GM21515 (cell line): ENCODE measurements around the gene COMMD4.
"Not testable (repeated sequence)": the region's sequence is repeated elsewhere in the genome, so short reads cannot be mapped to it uniquely, and the experiment has no call there.

ENCODE experiments used
- ATAC-seq: cut with Tn5 transposase; IDR thresholded peaks from one replicate; pipeline ENCODE4 v1.9.1; 2021; ENCODE audit not compliant: unreplicated experiment

COMMD4 gene

DNA sequence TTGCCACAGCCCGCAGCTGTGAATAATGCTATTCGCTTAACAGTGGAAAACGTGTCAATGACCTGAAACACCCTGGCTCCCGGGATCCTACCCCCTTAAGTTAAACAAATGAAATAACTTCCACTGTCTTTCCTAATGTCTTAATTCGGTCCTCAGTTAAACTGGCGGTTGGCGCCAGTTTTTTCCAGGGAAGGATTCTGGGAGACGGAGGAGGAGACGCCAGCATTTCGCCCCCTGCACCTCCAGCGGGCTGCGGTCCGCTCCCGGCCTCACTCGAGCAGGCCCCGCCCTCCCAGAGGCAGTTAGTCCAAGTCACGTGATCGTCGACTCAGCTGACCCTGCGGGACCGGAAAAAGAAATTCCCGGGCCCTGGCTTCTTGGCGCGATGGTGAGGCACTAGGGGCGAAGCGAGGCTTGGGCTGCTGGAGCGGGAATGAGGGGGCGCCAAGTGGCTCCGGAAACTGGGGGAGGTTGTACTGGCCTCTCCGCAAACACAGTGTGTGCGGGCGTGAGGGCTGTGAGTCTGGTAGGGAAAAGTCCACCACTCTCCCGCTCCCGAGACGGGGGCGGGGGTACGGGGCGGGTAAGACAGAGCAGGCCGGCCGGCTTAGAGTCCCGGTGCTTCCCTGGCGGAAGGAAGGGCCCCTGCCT lies at the start of gene COMMD4:
Gene COMMD4, plus strand, starts transcription at position 359 of the 651 bp plus-strand sequence. Its CDS starts 27 bp downstream, at position 386.
- ATAC-seq: peak; percentile 70

DNA sequence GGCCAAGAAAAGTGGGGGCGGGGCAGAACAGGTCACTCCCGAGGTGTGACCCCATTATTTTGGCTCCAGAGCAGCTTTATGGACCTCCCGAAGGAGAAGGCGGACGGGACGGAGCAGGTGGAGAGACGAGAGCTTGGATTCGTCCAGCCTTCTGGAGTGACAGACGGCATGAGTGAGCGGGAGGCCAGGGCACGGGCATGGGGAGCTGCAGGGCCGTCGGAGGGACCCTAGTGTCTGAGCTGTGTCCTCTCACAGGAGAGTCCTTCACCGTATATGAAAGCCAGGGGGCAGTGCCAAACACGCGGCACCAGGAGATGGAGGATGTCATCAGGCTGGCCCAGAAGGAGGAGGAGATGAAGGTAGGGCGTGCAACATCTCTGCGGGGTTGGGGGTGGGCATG lies 42.2 kb upstream of the COMMD4 start:
- not testable (repeated sequence) for ATAC-seq

DNA sequence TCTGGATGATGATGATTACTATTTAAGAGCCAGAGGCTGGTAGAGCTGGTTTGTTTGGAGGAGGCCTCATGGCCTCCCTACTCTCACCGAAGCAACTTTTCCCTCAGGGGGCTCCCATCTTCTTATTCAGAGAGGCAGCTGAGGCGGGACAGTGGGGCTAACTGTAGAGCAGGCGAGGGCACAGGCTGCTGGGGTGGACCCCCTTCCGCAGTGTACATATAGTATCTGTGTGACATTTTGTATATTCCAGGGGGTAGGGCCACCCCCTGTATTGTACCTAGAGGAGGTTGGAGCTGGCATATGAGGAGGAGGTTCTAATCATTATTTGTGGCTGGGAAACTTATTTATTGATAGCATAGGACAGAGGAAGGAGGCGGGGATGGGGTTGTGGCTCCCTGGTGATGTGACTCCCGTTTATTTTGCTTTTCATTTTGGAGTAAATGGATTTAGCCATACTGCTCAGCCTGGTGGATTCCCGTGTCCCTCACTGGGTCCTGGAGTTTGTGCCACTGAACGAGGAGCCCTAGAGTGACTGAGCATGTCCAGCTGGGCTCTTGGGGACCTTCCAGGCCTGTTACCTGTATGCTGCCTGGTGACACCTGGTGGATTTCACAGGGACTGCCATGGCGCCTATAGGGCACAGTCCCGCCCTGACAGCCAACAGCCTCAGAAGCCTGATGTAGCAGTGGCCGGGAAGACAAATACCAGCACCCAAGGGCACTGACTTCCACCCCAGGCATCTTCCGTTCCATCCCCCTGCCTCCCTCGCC lies 37.1 kb upstream of the COMMD4 start:
- not testable (repeated sequence) for ATAC-seq

DNA sequence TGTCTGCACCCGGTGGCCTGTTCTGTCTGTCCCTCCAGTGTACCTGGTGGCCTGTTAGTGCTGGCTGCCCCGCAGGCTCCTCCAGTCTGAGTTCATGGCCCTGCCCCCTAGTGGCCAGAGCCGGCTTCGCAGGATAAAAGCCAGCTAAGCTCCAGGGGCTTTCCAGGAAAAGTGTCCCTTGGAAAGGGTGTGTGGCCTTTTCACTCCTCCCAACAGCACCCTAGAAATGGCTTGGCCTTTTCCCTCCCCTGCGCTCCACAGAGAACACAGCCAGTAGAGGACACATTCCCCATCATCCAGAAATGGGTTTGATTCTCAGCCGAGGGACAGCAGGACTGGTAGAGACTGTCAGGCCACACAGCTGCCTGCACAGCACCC lies 36.6 kb upstream of the COMMD4 start:
- not testable (repeated sequence) for ATAC-seq

DNA sequence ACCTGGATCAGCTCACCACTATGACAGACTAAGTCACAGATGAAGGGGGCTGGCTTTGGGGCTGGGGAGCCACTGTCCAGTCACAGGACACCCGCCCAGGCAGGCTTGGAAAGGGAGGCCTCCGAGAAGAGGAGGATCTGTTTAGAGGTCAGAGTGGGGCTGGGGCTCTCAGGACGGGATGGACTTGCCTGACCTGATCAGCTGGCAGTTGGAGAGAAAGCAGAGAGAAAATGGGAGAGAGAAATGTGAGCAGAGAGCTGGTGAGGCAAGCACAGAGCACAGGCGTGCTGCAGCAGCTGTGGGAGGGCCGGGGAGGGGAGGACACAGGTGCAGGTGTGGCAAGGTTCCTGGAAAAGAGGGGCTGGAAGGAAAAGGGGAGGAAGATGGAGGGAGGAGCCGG lies 35.8 kb upstream of the COMMD4 start:
- ATAC-seq: not testable (repeated sequence)

DNA sequence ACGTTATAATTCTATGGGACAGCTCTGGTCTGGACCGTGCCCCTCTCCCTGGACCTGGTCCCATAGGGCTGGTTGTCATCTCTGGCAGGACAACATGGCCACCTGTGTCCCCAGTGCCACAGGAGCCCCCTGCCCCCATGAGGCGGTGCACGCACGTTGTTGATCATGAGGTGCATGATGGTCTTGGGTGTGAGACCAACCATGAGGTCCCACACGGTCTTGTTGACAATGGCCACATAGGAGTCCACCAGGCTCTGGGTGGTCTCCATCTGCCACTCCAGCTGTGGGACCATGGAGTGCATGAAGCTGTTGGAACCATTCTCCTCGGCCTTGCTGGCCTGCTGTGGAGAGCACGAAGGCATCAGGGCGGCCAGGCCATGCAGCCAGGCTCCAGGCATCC lies 33.5 kb upstream of the COMMD4 start:
- no peak for ATAC-seq

DNA sequence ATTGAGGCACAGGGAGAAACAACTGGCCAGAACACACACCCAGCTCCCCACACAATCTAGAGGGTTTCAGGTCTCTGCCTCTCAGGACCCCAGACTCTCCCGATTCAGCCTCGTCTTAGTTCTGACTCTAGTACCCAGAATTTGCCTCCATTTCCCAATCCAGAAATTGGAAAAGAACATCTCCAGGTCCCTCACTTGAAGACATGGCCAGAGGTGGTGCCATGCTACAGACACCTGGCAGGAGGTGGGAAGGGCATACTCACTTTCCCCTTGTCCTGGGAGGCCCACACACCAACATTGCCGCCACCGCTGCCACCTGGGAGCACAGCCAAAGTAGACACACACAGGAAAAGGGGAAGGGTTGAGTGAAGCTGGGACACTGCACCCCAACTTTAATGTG lies 33.1 kb upstream of the COMMD4 start:
- ATAC-seq: not testable (repeated sequence)

DNA sequence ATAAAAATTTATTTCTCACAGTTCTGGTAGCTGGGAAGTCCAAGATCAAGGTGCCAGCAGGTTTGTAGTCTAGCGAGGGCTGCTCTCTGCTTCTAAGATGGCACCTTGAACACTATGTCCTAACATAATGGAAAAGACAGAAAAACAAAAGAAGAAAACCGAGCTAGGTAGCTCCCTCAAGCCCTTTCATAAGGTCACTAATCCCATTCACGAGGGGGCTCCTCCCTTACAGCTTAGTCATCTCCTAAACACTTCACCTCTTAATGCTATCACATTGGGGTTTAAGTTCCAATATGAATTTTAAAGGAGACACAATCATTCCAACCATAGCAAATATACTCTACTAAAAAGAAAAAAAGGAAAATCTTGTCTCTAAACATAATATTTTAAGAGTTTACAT lies 29.7 kb upstream of the COMMD4 start:
- no peak for ATAC-seq

DNA sequence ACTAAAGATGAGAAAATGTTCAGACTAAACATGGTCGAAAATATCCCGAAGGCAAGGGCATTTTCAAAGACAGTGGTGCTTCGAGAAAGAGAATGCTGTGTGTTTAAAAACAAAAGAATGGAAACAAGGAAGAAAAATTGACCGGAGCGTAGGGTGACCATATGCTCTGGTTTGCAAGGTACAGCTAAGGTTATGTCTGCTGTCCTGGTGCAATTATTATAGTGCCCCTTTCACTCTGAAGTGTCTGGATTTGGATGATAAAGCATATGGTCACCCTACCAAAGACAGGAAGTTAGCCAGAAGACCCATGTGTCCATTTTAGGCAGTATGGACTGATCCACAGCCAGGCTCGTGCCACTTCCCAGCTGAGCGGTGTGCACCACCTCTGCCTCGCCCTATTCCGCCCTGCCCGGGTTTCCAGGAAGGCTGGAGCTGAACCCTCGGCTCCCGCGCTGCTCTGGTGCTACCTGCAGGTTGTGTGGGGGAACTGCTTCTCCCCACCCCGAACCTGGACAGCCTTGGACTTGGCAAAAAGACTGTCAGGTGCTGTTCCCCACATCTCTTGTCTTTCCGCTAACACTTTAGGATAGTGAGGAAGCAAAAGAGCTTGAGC lies 28.0 kb upstream of the COMMD4 start:
- no peak for ATAC-seq

DNA sequence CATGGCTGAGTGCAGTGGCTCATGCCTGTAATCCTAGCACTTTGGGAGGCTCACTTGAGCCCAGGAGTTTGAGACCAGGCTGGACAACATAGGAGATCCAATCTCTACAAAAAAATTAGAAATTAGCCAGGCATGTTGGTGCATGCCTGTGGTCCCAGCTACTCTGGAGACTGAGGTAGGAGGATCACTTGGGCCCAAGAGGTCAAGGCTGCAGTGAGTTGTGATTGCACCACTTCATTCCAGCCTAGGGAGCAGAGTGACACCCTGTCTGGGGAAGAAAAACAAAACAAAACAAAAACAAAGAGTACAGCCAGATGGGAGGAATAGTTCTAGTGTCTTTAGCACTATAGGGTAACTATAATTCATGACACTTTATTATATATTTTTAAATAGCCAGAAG lies 26.2 kb upstream of the COMMD4 start:
- no peak for ATAC-seq

DNA sequence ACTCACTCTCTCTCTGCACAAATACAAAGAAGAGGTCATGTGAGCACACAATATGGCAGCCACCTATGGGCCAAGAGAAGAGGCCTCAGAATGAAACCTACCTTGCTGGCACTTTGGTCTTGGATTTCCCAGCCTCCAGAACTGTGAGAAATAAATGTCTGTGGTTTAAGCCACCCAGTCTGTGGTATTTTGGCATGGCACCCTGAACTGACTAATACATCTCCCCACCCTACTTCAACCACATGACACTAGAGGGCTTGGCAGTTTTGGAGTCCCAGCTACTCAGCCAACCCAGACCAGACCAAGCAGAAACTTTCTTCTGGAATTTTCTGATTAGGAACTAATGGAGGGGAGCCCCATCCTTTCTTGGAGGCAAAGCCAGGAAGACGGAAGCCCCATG lies 23.3 kb upstream of the COMMD4 start:
- ATAC-seq: not testable (repeated sequence)

DNA sequence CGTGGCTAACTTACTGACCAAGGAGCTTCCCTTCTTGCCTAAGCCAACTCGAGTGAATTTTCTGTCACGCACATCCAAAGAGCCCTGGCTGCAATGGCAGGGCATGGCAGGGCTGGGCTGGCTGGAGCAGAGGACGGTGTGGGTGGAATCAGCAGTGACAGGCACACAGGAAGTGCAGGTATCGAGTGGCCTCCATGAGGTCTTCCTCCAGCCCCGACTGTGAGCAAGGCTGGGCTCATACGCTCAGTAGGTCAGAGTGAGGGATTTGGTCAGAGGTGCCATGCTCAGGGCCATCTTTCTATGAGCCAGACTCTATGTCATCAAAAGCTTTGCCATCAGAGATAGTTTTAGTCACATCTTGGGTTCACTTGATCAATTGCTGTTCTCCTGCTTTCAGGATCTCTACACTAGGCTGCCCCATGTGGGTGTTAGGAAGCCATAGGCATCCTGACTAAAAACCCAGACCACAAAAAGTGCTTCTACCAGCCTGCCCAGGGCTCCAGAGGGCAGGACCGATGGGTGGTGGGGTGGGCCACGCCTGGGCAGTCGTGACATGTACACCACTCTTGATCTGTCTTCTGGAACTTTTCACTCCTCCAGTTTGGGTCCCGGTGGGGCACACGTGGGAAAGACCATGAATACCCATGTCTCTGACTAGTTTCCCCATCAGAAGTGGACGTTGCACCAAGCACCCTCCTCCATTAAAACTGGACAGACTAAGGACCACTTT lies 22.6 kb upstream of the COMMD4 start:
- ATAC-seq: no peak

DNA sequence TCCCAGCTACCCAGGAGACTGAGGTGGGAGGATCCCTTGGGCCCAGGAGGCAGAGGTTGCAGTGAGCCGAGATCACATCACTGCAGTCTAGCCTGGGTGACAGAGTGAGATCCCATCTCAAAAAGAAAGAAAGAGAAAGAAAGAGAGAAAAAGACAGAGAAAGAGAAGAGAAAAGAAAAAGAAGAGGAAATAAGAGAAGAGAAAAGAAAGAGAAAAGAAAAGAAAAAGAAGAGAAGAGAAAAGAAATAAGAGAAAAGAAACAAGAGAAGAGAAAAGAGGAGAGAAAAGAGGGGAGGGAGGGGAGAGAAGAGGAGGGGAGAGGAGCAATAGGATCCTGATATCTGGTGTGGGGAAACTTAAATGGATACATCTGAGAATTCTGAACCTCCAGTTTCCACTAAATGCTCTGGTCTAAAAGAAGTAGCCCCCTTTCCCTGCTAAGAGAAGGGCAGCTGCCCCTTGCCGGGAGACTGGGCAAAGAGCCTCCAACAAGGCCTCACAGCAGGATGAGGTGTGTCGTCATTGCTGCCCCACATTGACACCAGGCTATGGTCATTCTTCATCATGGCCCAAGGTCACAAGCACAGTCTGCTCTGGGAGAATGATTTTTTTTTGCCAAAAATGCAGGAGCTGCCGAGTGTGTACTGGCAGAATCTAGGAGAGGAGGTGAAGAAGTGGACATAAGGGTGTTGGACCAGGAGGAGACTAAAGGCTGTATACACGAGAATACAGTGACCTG lies 21.1 kb upstream of the COMMD4 start:
- no peak for ATAC-seq

DNA sequence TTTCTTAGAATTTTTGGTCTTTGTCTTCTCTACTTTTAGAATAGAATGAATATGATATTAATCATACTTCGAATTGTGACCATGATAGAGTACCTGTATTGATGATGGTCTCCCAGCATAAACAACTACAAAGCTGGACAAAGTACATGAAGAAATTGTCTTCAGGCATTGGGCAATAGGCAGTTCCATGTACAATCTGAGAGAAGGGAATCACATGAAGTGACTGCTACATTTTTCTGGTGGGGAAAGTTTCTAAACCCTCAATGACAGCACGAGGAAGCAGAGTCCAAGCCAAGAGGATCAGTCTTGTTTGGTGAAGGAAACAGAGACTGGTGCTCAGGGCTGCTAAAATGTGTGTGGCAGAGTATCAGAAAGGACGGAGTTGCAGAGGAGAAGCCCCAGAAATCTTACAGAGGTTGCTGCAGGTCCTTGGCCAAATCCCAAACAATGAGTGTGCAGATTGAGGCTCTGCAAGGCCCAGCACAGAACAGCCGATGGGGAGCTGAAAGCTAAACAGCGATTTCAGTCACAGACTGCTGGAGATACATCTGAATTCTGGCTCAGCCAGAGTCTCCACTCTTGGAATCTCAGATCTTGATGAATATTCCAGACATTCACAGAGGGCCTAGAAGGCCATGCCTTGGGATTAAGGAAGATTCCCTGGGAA lies 16.5 kb upstream of the COMMD4 start:
- not testable (repeated sequence) for ATAC-seq

DNA sequence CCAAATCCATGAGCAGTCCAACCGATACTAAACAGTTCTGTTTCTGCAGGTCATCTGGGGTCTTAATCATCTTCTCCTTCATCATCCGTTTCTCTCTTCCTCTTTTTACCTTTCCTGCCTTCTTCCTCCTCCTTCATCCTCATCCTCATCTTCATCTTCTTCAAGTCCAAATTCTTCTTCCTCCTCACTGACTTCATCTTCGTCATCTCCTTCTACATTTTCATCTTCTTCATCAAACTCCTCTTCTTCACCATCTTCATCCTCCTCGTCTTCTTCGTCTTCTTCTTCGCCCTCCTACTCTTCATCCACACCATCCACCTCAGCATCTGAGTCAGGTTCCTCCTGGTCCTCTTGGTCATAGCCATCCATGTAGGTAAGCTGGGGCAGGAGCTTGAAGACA lies 14.2 kb upstream of the COMMD4 start:
- no peak for ATAC-seq

DNA sequence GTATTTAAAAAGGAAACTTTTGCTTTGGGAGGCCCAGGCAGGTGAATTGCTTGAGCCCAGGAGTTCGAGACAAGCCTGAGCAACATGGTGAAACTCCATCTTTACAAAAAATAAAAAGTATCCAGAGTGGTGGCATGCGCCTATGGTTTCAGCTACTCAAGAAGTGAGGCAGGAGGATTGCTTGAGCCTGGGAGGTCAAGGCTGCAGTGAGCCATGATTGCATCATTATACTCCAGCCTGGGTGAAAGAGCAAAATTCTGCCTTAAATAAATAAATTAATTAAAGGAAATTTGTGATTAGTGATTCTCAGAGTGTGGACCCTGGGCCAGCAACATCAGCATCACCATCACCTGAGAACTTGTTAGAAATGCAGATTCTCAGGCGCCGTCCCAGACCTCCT lies 9.9 kb upstream of the COMMD4 start:
- ATAC-seq: no peak

DNA sequence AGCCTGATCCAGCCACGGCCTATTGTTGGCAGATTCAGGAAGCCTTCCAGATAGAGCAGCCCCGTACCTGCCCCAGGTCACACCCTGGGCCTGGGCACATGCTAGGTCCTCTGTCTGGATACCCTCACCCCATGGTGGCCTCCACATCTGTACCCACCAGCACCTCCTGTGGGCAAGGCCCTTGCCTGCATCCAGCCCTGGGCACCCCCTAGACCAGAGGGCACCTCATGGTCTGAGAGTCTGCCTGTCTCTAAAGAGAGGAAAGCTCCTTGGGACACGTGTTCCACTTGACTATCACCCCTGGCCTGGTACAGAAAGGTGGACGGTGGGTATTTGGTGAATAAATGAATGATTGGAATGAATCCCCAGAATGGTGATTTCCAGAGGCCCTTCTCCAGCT lies 8.9 kb upstream of the COMMD4 start:
- ATAC-seq: no peak

DNA sequence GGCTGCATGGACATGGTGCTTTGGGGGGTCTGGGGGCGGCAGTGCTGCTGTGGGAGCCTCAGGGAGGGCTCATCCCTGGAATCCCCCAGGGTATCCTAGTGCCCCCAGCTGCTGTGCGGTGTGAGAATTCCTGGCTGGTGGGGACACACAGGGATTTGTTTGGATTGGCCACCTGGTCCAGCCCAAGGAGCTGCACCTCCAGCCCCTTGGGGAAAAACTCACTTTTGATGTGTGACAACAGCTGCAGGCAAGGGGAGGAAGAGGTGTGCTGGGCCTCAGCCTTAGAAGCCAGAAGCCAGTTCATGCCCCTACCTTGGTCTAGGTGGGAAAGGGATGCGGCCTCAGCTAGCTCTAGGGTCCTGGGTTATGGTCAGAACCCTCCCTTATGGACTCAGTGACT lies 8.4 kb upstream of the COMMD4 start:
- ATAC-seq: no peak

DNA sequence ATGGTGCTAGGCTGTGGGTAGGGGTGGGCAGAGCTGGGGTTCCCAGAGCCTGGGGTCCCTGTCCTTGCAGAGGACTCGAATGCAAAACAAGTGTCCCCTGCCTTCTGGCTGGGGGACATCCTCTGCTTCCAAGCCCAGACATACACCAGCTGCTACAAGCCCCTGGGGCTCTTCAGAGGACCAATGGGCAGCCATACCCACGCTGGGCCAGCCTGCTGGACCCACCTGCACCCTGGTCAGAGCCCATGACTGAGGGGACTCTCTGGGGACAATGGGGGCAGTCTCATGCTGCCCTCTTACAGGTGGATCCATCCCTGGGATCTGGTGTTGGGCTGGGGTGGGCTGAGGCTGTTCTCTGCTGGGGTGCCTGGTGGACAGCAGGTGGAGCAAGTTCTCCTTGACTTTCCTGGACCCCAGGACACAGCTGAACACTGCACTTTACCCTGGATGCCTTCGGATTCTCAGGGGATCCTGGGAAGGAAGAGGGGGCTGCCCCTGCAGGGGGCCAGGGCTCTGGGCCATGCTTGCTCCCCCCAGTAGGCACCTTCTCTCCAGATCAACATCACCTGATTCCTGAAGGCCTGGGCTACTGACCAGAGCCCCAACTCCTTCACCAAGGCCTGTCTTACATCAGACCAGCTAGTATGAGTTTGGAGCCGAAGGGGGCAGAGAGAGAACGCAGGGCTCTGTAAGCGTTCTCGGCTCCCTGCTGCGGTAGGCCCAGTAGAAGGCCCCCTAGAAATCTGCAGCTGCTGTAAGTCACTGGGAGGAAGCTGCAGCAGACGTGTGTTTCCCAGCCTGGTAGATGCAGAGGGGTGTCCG lies 7.2 kb upstream of the COMMD4 start:
- no peak for ATAC-seq
